Measurements from ENCODE around the gene SNX18.
"Not testable (repeated sequence)": the region's sequence is repeated elsewhere in the genome, so short reads cannot be mapped to it uniquely, and the experiment has no call there.

The SNX18 gene

DNA sequence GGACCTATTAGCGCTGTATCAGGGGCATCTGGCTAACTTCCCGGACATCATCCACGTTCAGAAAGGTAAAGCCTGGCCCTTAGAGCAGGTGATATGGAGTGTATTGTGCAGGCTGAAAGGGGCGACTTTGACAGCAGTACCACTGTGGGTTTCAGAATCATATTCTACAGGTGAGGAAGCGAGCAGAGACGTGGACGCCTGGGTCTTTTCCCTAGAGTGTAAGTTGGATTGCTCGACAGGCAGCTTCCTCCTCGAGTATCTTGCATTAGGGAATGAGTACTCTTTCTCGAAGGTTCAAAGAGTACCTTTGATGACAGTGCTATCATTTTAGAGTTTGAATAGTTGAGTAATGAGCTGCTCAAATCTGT, 1.9 kb downstream of the SNX18 start:
- no peak for DNase-seq

DNA sequence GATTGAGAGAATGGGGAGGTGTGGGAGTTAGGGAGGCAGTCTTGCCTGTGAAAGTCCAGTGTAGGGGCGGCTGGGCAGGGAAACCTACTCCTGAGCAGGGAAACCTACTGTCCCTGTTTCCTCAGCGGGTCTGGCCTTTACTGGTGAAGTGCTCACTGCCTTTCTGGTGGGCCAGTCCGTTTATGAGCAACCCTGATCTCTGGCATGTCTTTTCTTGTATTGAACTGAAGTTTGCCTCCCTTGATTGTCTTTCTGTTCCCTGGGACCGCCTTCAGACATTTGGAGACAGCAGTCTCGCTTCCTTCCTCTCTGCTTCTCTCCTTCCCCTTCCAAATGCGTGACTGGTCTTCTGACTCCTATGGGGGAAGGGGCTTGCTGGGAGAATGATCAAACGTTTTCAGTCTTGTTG, 2.9 kb downstream of the SNX18 start:
- DNase-seq, result peak in 16 of 56 donors; percentile 10 to 69 (median 31)

DNA sequence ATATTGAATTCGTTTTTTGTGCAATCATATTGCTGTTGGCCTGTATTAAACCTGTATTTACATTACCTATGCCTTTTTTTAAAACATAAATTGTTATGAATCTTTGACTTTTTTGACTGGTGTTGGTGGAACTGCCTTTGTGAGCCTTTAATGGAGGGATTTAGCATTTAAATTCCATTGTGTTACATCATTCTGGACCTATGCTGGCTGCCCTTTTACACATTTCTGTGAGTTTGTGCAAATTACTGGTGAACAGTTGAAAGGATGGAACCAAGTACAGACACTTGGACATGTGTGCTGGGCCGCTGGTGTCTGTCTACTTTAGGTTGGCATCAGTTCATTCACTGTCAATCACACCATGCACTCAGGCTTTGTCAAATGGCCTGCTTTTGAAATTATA, 3.4 kb downstream of the SNX18 start:
- no peak for DNase-seq

DNA sequence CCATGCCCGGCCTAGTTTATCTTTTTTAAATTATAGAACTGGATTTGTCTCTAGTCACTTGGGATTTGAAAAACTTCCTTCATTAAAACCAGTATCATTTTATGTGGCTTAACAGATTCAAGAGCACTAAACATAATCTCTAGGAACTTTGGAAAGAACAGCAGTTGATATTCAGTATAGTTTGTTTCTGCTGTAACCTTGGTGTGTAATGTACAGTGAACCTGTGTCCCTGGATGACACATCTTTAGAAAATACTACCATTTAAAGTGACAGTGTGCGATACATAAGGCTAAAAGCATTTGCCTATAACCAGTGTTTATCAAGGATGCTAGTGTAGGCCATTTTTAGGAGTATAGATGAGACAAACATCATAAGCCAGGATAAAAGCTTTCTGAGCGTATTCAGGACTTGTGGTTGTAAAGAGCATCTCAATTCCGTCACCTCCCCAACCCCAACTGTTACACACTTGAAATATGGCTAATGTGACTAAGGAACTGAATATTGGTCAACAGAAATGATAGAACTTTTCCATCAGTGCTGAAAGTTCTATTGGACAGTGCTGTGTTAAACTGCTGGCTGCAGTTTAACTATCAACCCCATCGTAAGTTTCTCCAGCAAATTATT, 4.4 kb downstream of the SNX18 start:
- no peak for DNase-seq

DNA sequence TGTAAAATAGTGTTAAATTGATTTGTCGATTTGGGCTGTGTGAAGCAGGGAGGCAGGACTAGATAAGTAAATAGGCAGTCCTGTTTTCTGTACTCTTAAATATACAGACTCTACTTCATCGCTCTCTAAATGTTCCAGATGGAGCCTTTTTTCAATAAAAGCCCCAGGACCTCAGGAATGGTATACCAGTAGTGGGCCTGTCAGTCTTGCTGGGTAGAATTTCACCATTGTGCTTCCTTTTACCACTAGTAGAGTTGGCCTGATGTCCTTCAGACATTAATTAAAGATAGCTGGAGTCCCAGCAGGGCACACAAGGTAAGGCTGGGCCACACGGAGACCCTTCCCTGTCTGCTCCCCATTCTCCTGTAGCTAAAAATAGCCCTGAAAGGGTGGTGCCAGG, 6.0 kb downstream of the SNX18 start:
- no peak for DNase-seq

DNA sequence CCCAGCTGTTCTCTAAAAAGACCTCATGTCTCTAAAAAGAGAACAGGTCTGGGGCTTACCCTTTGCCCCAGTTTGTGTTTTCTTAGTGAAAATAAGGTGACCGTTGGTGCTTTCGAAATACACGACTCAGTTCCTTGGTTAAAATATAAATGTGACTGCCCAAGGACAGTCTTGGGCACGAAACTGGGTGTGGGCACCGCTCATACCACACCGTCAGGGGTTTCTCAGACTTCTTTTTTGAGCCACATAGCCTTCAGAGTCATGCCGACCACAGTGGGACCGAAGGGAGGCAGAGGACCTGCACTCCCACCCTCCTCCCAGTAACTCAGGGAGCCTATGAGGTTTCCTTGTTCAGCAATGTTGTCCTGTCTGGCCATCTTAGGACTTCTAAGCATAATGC, 6.5 kb downstream of the SNX18 start:
- DNase-seq, result no peak

DNA sequence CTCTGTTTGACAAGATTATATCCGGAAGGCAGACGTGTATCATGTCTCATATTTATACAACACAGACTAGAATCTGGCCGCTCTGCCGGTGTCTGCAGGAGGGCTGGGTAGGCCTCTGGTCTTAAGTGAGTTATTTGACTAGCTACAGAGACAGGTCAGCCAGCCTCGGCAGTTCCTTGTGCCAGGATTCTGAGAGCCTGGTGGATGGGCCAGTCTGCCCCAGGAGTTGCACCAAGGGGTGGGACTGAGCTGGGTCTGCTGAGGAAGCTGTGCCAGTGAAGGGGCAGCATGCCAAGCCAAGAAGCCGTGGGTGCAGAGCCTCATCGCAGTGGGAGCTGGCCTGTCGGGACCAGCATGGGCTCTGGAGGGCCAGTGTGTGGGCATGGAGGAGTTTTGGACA, 7.1 kb downstream of the SNX18 start:
- peak in 7 of 56 donors; percentile 16 to 44 (median 26) for DNase-seq

DNA sequence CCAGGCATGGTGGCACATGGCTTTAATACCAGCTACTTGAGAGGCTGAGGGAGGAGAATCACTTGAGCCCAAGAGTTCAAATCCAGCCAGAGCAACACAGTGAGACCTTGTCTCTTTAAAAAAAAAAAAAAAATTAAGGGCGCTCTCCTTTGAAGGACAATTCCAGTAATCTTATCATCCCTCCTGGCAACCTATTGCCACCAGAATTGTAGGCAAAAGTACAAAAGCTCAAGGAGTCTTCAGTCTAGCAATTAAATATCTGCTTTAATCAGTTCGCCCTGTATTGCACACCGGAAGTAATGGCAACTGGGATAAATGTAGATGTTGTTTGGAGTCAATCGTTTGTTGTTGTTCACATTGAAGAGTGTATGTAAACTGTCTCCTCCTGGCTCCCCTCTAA, 7.7 kb downstream of the SNX18 start:
- DNase-seq, result no peak

DNA sequence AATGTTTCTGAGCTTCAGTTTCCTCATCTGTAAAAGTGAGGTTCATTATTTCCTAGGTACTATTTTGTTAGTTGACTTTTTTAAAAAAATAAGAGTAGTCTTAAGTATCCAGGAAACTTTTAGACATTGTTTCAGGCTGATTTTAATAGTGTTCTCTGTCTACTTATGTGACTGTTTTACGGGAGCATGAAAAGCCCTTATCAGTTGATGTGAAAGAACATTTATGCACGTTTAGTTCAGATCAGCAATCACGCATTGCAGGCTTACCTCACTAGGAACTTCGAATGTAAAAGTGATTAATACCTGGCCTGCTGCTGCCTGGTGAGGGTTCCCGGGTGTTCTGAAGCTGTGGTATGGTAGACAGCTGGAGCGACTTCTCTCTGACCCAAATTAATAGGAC, 8.1 kb downstream of the SNX18 start:
- DNase-seq, result no peak

DNA sequence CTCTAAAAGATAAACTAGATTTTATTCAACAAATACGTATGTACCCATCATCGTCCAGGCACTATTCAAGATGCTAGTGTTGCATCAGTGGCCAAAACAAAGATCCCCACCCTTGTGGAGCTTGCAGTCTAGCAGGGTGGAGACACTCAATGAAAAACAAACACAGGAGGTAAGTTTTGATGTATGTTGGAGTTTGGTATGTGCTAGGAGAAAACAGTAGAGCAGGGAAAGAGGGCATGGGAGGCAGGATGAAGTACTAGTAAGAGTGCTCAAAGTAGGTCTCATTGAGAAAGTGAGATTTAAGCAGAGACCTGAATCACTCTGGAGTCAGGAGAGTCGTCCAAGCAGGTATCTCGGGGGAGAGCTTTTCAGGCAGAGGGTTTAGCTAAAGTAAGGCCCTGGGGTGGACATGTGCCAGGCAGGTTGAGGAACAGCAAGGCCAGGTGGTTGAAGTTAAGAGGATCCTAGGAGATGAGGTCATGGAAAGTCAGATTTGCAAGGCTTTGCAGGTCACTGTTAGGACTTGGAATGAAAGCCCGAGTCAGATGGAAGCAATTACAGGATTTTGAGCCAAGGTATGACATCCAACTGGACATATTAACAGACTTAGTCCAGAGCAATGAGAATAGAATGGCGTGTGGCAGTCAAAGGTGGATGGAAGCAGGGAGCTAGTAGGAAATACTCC, 9.2 kb downstream of the SNX18 start:
- no peak for DNase-seq

DNA sequence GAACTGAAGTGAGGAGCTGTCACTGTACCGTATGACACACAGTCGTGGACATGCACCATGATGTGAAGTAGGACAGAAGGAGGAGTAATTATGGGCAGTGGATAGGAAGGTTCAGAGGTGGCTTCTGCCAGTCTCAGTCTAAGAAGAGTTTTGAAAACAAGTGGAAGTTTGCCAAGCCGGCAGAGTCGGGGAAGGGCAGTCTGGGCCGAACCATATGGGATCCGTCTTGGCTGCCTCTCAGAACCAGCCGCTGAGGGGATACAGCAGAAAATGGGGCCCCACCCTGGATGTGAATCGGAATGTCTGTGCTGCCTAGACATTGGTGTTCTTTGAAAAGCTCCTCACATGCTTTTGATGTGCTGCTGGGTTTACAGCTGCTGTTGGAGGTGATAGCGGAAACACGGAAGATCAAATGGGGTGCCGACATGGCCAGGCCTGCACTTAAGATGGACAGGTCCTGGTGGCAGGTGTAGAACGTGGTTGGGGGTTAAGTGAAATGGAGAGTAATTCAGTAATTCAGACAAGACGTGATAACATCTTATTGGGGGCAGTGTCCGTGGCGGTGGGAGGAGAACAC, 11.2 kb downstream of the SNX18 start:
- DNase-seq, result no peak

DNA sequence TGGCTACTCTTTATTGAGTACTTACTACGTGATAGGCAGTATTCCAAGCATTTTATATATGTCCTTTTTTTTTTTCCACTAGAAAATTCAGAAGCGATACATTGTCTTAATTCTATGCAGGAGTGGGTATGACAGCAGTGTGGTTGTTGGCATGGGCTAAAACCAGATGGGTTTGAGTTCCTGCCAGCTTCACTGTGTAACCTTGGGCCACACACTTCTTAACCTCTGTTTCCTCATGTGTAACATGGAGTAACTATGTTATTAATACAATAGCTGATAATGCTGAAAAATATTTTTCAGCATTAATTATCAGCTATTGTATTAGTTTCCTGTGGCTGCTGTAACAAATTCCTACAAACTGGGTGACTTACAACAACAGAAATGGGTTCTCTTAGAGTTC, 12.0 kb downstream of the SNX18 start:
- DNase-seq, result no peak

DNA sequence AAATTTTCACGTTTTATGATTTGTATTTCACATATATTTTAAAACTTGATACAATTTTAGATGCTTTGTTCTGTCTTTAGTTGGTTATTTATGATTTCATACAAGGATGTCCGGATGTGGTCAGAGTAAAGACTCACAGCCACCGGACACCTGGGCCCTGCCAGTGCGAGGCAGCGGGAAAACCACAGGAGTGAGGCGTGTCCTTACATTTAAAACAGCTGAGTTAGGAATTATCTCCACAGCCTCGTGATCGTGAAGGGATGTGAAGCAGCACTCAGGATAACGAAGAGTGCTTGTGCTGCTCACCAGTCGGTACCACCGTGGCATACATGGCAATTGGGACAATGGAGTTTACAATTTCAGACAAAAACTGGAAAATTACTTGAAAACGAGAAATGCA, 14.0 kb downstream of the SNX18 start:
- no peak for DNase-seq

DNA sequence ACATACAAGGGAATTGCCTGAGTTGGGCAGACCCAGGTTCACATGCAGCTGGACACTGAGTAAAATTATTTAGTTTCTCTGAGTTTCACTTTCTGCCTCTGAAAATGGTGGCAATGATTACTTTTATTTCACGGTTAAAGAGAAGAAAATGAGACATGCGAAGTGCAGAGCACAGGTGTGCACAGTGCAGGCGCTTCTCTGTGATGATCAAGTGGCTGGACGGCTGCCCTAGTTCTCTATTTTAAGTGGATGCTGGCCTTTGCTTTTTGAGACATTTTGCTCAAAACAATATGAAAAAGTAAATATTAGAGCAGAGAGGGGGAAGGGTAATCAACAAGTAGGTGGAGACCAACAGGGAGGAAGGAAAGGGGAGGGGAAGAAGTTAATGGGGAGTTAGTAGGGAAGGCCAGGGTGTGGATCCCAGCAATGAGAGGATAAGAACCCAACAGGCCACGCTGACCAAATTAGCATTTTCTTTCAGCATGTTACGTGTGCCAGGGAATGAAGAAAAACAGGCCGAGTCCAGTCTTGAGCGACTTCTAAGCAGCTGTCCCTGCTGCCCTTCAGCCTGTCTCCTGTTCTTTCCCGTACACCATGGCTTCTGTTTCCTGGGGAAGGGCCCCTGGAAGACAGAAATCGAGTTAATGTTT, 16.1 kb downstream of the SNX18 start:
- peak in 18 of 56 donors; percentile 10 to 51 (median 25) for DNase-seq

DNA sequence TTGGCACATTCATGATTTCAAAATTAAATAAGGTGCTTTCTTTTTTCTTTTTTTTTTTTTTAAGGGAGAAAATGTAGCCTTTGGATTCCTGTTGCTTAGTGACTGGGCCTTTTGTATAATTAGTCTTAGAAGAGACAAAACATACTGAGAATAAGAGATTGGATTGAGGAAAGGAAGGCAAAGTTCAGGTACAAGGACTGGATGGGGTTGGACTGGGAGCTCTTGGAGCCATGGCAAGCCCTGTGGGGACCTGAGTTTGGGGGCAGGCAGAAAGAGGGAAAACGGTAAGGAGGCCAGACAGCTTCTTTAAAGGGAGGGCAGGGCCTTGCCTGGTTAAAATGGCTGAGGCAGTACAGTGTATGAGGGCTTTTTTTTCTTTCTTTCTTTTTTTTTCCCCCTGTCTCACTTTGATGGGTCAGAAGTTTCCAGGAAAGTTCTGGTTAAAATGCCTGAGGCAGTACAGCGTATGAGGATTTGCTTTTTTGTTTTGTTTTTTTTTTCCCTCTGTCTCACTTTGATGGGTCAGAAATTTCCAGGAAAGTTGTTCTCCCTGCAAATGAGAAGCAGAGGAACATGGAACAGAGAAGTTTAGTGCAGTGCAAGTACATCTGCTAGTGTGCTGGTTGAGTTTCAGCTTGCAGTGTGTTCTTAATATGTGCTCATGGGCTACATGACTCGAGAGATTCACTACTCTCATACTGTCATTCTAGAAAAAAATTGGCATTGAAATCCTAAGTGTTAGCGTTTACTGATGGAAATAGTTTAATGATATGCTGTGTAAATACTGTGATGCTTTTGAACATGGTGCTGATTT, 16.8 kb downstream of the SNX18 start:
- peak in 2 of 56 donors; percentile 12 to 19 for DNase-seq

DNA sequence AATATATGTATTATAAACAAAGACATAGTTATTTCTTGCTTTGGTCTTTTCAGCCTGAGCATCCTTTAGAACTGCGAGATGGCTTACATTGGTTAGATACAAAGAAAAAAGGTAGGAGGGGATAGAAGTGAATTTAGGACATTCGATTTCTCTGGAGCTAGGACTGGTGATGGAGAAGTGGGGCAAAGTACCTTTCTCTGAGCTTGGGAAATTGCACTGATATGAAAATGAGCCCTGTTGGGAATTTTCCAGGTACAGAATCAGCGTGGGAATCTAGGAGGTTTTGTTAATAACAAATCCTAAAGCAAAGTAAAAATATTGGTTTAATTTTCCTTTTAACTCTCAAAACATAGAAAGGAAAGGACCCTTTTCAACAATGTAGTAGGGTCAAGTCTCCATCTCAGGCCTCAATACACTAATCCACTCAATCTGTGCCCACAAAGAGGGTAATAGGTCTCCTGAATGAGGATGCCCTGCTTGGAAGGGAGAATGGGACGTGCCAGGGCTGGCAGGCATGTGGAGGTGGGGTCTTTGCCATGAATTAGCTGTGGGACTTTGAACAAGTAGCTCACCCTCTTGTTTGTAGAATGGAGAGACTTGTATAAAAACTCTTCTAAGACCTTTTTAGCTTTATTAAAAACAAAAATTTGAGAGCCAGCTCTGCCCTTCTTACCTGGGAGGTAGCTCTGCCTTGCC, 17.7 kb downstream of the SNX18 start:
- no peak for DNase-seq

DNA sequence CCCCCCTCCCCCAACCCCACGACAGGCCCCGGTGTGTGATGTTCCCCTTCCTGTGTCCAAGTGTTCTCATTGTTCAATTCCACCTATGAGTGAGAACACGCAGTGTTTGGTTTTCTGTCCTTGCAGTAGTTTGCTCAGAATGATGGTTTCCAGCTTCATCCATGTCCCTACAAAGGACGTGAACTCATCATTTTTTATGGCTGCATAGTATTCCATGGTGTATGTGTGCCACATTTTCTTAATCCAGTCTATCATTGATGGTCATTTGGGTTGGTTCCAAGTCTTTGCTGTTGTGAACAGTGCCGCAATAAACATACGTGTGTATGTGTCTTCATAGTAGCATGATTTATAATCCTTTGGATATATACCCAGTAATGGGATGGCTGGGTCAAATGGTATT, 18.8 kb downstream of the SNX18 start:
- DNase-seq, result not testable (repeated sequence)

DNA sequence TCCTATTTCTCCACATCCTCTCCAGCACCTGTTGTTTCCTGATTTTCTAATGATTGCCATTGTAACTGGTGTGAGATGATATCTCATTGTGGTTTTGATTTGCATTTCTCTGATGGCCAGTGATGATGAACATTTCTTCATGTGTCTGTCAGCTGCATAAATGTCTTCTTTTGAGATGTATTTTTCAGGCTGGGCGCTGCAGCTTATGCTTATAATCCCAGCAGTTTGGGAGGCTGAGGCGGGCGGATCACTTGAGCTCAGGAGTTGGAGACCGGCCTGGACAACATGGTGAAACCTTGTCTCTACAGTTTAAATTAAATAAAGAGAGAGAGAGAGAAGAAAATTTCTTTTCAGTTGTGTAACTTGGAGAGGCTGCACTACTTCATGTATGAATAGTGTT, 19.3 kb downstream of the SNX18 start:
- not testable (repeated sequence) for DNase-seq

DNA sequence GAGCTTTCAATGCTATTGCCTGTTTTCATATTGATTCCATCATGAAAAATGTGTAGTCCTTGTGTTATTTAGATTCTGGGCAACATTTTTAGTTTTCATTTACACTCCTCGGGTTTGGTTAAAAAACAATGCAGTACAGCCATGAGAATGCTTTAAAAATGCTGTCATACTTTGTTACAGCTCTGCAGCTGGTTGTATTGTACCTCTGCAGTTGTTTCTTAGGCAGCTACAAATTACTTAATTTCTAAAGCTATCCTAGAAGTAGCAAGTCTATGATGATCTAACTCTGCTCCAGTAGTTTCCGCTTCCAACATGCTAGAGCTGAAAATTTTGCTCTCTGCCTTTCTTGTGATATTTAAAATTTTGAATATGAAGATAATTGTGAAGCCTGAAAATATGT, 20.2 kb downstream of the SNX18 start:
- DNase-seq, result no peak

DNA sequence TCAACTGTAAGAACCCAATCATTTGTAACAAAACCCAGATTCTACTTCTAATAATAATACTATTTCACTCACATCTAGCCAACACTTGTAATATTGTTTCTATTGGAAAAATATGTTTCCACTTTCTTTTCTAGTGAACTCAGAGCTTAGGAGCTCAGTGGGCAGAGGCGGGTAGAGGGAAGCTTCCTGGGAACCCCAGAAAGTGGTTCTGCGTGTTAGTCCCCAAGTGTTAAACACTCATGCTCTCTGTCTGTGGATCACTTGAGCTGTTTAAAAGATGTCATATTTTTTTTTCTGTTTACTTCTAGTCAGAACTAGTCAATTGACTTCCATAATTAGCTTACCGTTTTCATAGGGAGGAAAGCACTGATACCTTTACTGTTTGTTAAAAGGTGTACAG, 20.6 kb downstream of the SNX18 start:
- no peak for DNase-seq

DNA sequence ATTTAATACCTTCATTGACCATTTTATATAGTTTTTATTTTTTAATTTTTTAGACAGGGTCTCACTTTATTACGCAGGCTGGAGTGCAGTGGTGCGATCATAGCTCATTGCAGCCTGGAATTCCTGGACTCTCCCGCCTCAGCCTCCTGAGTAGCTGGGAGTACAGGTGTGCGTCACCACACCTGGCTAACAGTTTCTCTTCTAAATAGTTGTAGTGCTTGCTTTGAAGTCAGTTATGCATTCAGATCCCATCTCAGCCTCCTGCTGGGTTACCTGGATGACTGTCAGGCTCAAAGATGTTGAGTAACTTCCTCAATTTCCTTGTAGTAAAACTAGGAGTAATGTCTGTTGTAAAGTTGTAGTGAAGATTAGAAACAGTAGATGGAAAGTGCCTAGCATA, 21.4 kb downstream of the SNX18 start:
- no peak for DNase-seq

Data from nucleus accumbens (tissue), 56 donors.